Amygdala (tissue), 56 donors: Measurements from ENCODE around the gene QPCT.

Experiments used
- DNase-seq, 56 donors: peaks; one replicate each; lab custom pipeline; 2025; lab: John Stamatoyannopoulos, UW

QPCT gene

GRCh38 chr2:37324786-37325624, 19.4 kb upstream of the QPCT start, which contains the start of gene PRKD3:
Gene PRKD3, minus strand, starts transcription at chr2:37324833. Its CDS starts 8,309 bp downstream, at chr2:37316524.
- DNase-seq, result peak in 36 of 56 donors; percentile 14 to 89 (median 54)

- DNase-seq, result no peak
These were observed 18.8 kb upstream of the QPCT start for GRCh38 chr2:37325625-37326071.

- DNase-seq, result peak in 3 of 56 donors; percentile 5 to 25 (median 20)
These were observed 18.1 kb upstream of the QPCT start for GRCh38 chr2:37326285-37326684.

GRCh38 chr2:37326866-37327634, 17.4 kb upstream of the QPCT start:
- no peak for DNase-seq

- no peak for DNase-seq
These were observed 13.7 kb upstream of the QPCT start for GRCh38 chr2:37330681-37331080.

GRCh38 chr2:37332560-37332959, 11.9 kb upstream of the QPCT start:
- DNase-seq, result no peak

- no peak for DNase-seq
These were observed 11.2 kb upstream of the QPCT start for GRCh38 chr2:37333256-37333655.

- no peak for DNase-seq
These were observed 8.8 kb upstream of the QPCT start for GRCh38 chr2:37335604-37336003.

- no peak for DNase-seq
These were observed 6.7 kb upstream of the QPCT start for GRCh38 chr2:37337620-37338280.

GRCh38 chr2:37338933-37339332, 5.5 kb upstream of the QPCT start:
- DNase-seq, result no peak

- no peak for DNase-seq
These were observed 3.8 kb upstream of the QPCT start for GRCh38 chr2:37340637-37341036.

- no peak for DNase-seq
These were observed 1.7 kb upstream of the QPCT start for GRCh38 chr2:37342591-37343220.

- DNase-seq, result peak in 5 of 56 donors; percentile 1 to 40 (median 10)
These were observed 644 bp upstream of the QPCT start for GRCh38 chr2:37343537-37344434.

GRCh38 chr2:37348155-37348554, 3.7 kb downstream of the QPCT start:
- DNase-seq, result no peak

GRCh38 chr2:37349231-37349860, 4.9 kb downstream of the QPCT start:
- no peak for DNase-seq

- DNase-seq, result no peak
These were observed 5.6 kb downstream of the QPCT start for GRCh38 chr2:37350034-37350433.

- no peak for DNase-seq
These were observed 10.1 kb downstream of the QPCT start for GRCh38 chr2:37354531-37354930.

GRCh38 chr2:37355735-37356134, 11.3 kb downstream of the QPCT start:
- DNase-seq, result no peak

GRCh38 chr2:37356299-37356698, 11.9 kb downstream of the QPCT start:
- no peak for DNase-seq
